CD14-positive monocyte (primary cell): ENCODE results near the gene ACBD6. TPM values are rescaled to one million over a fixed set of nuclear protein-coding genes. Genes with fewer than 3 reads are reported as not detected.

ENCODE experiments used
- DNase-seq, 3 donors: peaks; one replicate each; pipeline ENCODE4 v3.0.0-alpha.2; 2011 to 2022
- H2AFZ ChIP-seq: 2 replicates; pipeline ENCODE4 v1.6.0; 2012; ENCODE audit warnings: mild to moderate bottlenecking, low read depth, low read length, inconsistent platforms; ENCODE audit not compliant: insufficient read depth, poor library complexity, severe bottlenecking
- H3K27ac ChIP-seq, 2 donors: 1 replicate in 1 of 2; 2 replicates in 1 of 2; pipeline ENCODE4 v1.5.1; 2012 to 2013; ENCODE audit warnings: low read length in 2 of 2, control low read depth in 1 of 2, inconsistent platforms in 1 of 2, low read depth in 1 of 2, mild to moderate bottlenecking in 1 of 2
- H3K27me3 ChIP-seq, 2 donors: one replicate each; pipeline versions ENCODE4 v1.6.0 to v1.6.1; 2011 to 2013; ENCODE audit warnings: low read length in 2 of 2; ENCODE audit not compliant: control insufficient read depth in 2 of 2, insufficient read depth in 2 of 2
- H3K36me3 ChIP-seq, 2 donors: replicated peaks in 1 of 2; 1 replicate in 1 of 2; 2 replicates in 1 of 2; pipeline versions ENCODE4 v1.5.1 to v1.6.1; 2012 to 2013; ENCODE audit warnings: low read length in 2 of 2, control low read depth in 1 of 2, inconsistent platforms in 1 of 2, mild to moderate bottlenecking in 1 of 2; ENCODE audit not compliant: insufficient read depth in 2 of 2, control insufficient read depth in 1 of 2
- H3K4me1 ChIP-seq, 2 donors: 1 replicate in 1 of 2; 2 replicates in 1 of 2; pipeline versions ENCODE4 v1.5.1 to v1.6.1; 2012 to 2013; ENCODE audit warnings: low read length in 2 of 2, control low read depth in 1 of 2, inconsistent platforms in 1 of 2, mild to moderate bottlenecking in 1 of 2, moderate library complexity in 1 of 2; ENCODE audit not compliant: insufficient read depth in 2 of 2, control insufficient read depth in 1 of 2
- H3K4me2 ChIP-seq: replicated peaks from 2 replicates; pipeline ENCODE3; 2012; ENCODE audit warnings: low read length, moderate library complexity, mild to moderate bottlenecking; ENCODE audit not compliant: poor library complexity, severe bottlenecking; ENCODE audit errors: extremely low read depth
- H3K4me3 ChIP-seq, 3 experiments: fragments of 200-600 bp in 1 of 3; sonication (generic) in 1 of 3; replicated peaks in 1 of 3; 1 replicate in 2 of 3; 2 replicates in 1 of 3; pipeline ENCODE4 v1.5.1; 2011 to 2013; ENCODE audit warnings: low read length in 3 of 3, mild to moderate bottlenecking in 3 of 3, control low read depth in 2 of 3, low read depth in 2 of 3, inconsistent platforms in 1 of 3, moderate library complexity in 1 of 3
- H3K79me2 ChIP-seq: 2 replicates; pipeline ENCODE4 v1.6.0; 2012; ENCODE audit warnings: mild to moderate bottlenecking, control low read depth, inconsistent platforms, low read length, moderate library complexity; ENCODE audit not compliant: insufficient read depth
- H3K9ac ChIP-seq: 2 replicates; pipeline ENCODE4 v1.6.0; 2017; ENCODE audit warnings: low read length, mild to moderate bottlenecking; ENCODE audit not compliant: insufficient read depth, poor library complexity, severe bottlenecking
- H3K9me3 ChIP-seq, 2 donors: replicated peaks in 1 of 2; 1 replicate in 1 of 2; 2 replicates in 1 of 2; pipeline versions ENCODE4 v1.5.1 to v1.6.1; 2012 to 2013; ENCODE audit warnings: low read length in 2 of 2, control low read depth in 1 of 2; ENCODE audit not compliant: control insufficient read depth in 1 of 2, insufficient read depth in 1 of 2
- H4K20me1 ChIP-seq: 2 replicates; pipeline ENCODE4 v1.6.0; 2012; ENCODE audit warnings: mild to moderate bottlenecking, low read length, control low read depth, moderate library complexity; ENCODE audit not compliant: insufficient read depth
- H3K27ac Mint-ChIP-seq, 7 donors: one replicate each; pipeline ENCODE4 v1.8.0; 2020; ENCODE audit warnings: mild to moderate bottlenecking in 7 of 7, mixed read lengths in 7 of 7, moderate library complexity in 6 of 7, inconsistent platforms in 2 of 7
- H3K27me3 Mint-ChIP-seq, 3 donors: one replicate each; pipeline ENCODE4 v1.8.0; 2021 to 2022; ENCODE audit warnings: low read depth in 3 of 3, mild to moderate bottlenecking in 3 of 3, mixed read lengths in 3 of 3, moderate library complexity in 3 of 3, inconsistent platforms in 1 of 3
- H3K36me3 Mint-ChIP-seq, 2 donors: one replicate each; pipeline ENCODE4 v1.8.0; 2020; ENCODE audit warnings: mixed read lengths in 2 of 2, inconsistent platforms in 1 of 2, mild to moderate bottlenecking in 1 of 2
- H3K4me1 Mint-ChIP-seq: one replicate; pipeline ENCODE4 v1.8.0; 2020; ENCODE audit warnings: mild to moderate bottlenecking, mixed read lengths
- H3K4me3 Mint-ChIP-seq, 2 donors: one replicate each; pipeline ENCODE4 v1.8.0; 2020; ENCODE audit warnings: mild to moderate bottlenecking in 2 of 2, mixed read lengths in 2 of 2, moderate library complexity in 1 of 2
- H3K9me3 Mint-ChIP-seq, 7 donors: one replicate each; pipeline ENCODE4 v1.8.0; 2020 to 2022; ENCODE audit warnings: mixed read lengths in 7 of 7, mild to moderate bottlenecking in 6 of 7, moderate library complexity in 6 of 7, inconsistent platforms in 2 of 7
- CTCF ChIP-seq: fragments of 200-600 bp; IDR thresholded peaks from one replicate; pipeline ENCODE4 v1.8.0; 2022; ENCODE audit warnings: antibody characterized with exemption, mild to moderate bottlenecking
- WGBS: methylation state at CpG from one replicate; pipeline ENCODE4 v1.1.5; 2013; ENCODE audit warnings: missing lambda C conversion rate; ENCODE audit not compliant: insufficient coverage; 5-methylcytosine and 5-hydroxymethylcytosine counted together
- intact Hi-C, 2 donors: fragments of 100-400 bp; cut with micrococcal nuclease; formaldehyde crosslinking; loops; one replicate each; pipeline versions ENCODE4 v1.15.0 to v1.15.1; 2023
- polyA plus RNA-seq, 3 donors: library from polyadenylated mRNA; depleted of rRNA in 1 of 3; unstranded in 2 of 3; stranded (reverse) in 1 of 3; fragments of 300-500 nt in 2 of 3; fragments of >200 nt in 1 of 3; fragmentation: Illumina TruSeq in 2 of 3; gene quantifications; 1 replicate in 2 of 3; 2 replicates in 1 of 3; pipeline ENCODE4 v1.2.3, GENCODE V29; 2012 to 2021

ACBD6 gene
- polyA plus RNA-seq, 3 donors, result 19.3 to 35.3 (median 19.7) TPM

- Mint-ChIP-seq H3K4me3 (peak overlapping the region in 1 of 2 donors; percentile 16), H3K4me1 (peaks cover 2% of the 10 kb centered on the region), H3K36me3 (no peaks in the 10 kb centered on the region), H3K27ac (peak overlapping the region in 1 of 7 donors; percentile 46), H3K27me3 (peaks cover 28 to 55% (median 38%) of the 10 kb centered on the region in 3 donors), H3K9me3 (peaks cover 0 to 2% (median 0%) of the 10 kb centered on the region in 7 donors)
- Histone ChIP-seq H3K79me2 (no peaks in the 10 kb centered on the region), H3K9me3 (no peaks in the 10 kb centered on the region), H3K4me1 (peaks cover 2 to 3% of the 10 kb centered on the region in 2 donors), H4K20me1 (no peaks in the 10 kb centered on the region), H2AFZ (no peak overlapping the region), H3K9ac (no peak overlapping the region), H3K27me3 (peaks cover 0 to 2% of the 10 kb centered on the region in 2 donors), H3K4me2 (no peak overlapping the region), H3K36me3 (no peaks in the 10 kb centered on the region), H3K4me3 (no peak overlapping the region), H3K27ac (no peak overlapping the region)
- WGBS, result 90% methylated on average over 8 of the region's 10 CpGs
- intact Hi-C loops, result no loop called here
- no peak for TF ChIP-seq CTCF
- no peak for DNase-seq
Observed at GRCh38 chr1:180261030-180261429, 241.3 kb downstream of the ACBD6 start.

GRCh38 chr1:180260541-180260940 lies 241.8 kb downstream of the ACBD6 start:
- peaks cover 6% of the 10 kb centered on the region for H3K4me1 Mint-ChIP-seq
- H3K4me2 ChIP-seq, result no peak overlapping the region
- H3K4me1 ChIP-seq, result peaks cover 6 to 8% of the 10 kb centered on the region in 2 donors
- no peaks in the 10 kb centered on the region for H3K36me3 ChIP-seq
- no peak overlapping the region for H2AFZ ChIP-seq
- H3K4me3 ChIP-seq, result no peak overlapping the region
- H3K27me3 Mint-ChIP-seq, result peaks cover 26 to 54% (median 36%) of the 10 kb centered on the region in 3 donors
- H3K27ac Mint-ChIP-seq, result no peak overlapping the region
- 93% methylated on average over 12 of the region's 13 CpGs for WGBS
- no peaks in the 10 kb centered on the region for H3K79me2 ChIP-seq
- intact Hi-C loops, result no loop called here
- no peak for DNase-seq
- H3K36me3 Mint-ChIP-seq, result no peaks in the 10 kb centered on the region
- no peaks in the 10 kb centered on the region for H4K20me1 ChIP-seq
- no peaks in the 10 kb centered on the region for H3K9me3 ChIP-seq
- peaks cover 0 to 2% of the 10 kb centered on the region in 2 donors for H3K27me3 ChIP-seq
- no peak overlapping the region for H3K27ac ChIP-seq
- H3K9me3 Mint-ChIP-seq, result peaks cover 0 to 3% (median 0%) of the 10 kb centered on the region in 7 donors
- no peak overlapping the region for H3K9ac ChIP-seq
- H3K4me3 Mint-ChIP-seq, result no peak overlapping the region
- TF ChIP-seq CTCF, result no peak
